Left lobe of liver (tissue), 2 donors: ENCODE results near the gene CHRNE. TPM values are rescaled to one million over a fixed set of nuclear protein-coding genes. Genes with fewer than 3 reads are reported as not detected.
"Not testable (repeated sequence)": the region's sequence is repeated elsewhere in the genome, so short reads cannot be mapped to it uniquely, and the experiment has no call there.

Experiments used
- ATAC-seq: fragments of 200-7000 bp; cut with Tn5 transposase; one replicate; pipeline ENCODE4 v1.9.1; 2020; ENCODE audit warnings: mild to moderate bottlenecking, moderate library complexity
- DNase-seq: peaks from one replicate; pipeline ENCODE4 v3.0.0-alpha.2; 2020; ENCODE audit warnings: low spot score
- total RNA-seq: library from RNA; stranded (reverse); gene quantifications from one replicate; pipeline ENCODE4 v1.2.1, GENCODE V29; 2021
- donor health status: DM: no; HTN: no; CAD: no; lungs with moderate emphysema.
- donor health status: DM: no; HTN: yes; CAD: no.

CHRNE gene
- total RNA-seq, 1 donor from 2014 or later: 3.1 TPM

DNA sequence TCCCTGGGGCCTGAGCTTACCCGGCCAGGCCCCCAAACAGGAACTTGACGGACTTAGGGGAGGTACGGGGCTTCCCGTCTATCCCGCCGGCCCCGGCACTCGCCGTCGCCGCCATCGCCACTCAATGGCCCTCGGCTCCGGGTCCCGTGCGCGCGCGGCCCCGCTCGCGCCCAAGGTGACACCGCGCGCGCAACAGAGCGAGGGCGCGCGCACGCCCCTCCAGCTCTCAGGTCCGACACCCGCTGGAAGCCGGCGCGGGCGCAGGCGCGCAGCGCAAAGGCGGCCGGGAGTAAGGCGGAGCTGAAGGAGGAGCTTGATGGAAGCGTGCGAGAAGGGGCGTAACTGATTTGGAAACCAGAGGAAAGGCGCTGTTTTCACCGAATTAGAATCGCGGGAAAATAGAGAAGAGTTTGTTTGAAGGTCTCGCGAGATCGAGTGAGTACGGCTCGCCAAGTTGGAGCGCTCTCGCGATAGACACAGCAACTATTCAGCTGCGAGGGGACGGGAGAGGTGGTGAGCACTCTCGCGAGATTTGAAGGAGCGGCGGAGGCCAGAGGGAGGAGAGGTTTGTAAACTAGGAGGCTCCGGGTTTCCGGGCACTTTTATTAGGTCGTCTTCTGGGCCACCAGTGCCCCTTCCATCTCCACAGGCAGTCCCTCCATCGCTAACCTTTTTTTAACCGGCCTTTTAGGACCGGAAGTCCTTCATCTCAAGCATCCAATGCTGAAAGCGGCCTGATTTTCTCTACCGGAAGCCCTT is 37.1 kb upstream of the CHRNE start, which contains the start of the genes RNF167 and SLC25A11:
Gene RNF167, plus strand, starts transcription at position 473 of the 759 bp plus-strand sequence. CDS start 642 bp downstream, outside the sequence.
Gene SLC25A11, minus strand, starts transcription at position 251 of the 759 bp plus-strand sequence. Its CDS starts 136 bp downstream, at position 115.
- ATAC-seq (peak; percentile 91), DNase-seq (peak; percentile 97)

DNA sequence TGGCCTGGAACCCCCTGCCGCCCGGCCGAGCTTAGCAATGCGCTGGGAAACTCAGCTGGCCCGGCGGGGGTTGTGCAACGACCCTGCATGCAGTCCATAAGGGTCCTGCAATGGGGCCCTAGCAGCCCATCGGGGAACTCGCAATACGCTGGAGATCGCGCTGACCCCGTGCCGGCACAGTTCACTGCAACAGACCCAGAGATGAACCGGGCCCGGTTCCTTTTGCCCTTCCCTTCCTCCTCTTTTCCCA is 36.6 kb upstream of the CHRNE start:
- no peak for ATAC-seq

DNA sequence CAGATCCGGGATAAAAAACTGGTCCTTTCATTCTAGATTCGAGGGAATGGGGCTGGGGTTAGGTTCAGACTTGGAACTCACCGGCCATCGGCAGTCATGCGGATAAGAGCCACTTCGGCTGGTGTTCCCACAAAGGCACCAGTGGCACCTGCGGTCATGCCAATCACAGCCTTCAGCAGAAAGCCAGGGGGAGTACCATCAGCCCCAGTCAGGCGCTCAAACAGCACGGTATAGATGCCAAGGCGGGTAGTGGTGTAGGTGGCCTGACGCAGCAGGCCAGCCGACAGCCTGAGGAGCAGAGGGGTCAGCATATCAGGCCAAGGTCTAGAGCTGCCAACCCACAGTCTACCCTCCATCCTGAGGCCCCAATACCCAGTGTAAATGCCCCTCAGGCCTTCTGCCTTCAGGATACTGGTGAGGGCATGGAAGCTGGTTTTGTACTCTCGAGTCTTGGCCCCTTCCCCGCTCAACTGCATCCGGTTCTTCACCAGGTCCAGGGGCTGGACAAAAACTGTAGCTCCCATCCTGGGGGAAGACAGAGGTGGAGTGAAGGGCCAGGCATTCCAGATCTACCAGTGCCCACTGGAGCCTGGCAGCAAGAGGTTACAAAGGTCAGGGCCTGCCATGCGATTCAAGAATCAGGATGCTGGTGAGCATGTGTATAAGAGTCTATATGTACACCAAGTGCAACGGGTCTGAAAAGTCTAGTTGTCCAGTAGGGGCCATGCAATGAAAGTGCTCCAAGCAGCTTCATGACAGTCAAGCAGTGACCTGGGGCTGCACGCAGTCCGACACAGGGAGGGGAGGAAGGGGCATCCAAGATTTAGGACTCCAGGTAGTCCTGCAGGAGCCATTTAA is 36.0 kb upstream of the CHRNE start:
- DNase-seq: no peak
- no peak for ATAC-seq

More for the DNA sequence above, 36.6 kb upstream of the CHRNE start:
- DNase-seq: no peak

DNA sequence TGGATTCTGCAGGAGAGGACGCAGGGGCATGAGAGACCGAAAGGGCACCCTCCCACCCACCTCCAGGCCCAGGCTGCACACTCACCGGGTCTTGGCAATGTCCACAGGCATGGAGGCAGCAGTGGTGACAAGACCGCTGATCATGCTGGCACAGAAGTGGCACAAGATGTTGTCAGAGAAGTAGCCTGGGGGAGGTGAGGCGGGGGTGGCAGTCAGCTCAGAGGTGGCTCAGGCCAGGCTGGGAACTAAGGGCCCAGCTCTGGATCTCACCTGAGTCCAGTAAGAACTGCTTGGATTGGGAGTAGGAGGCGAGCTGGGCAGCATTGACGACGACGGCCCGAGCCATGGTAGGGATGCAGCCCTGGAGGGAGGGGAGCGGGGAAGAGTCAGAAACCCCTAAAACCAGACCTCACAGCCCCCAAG is 35.2 kb upstream of the CHRNE start:
- no peak for DNase-seq
- no peak for ATAC-seq

DNA sequence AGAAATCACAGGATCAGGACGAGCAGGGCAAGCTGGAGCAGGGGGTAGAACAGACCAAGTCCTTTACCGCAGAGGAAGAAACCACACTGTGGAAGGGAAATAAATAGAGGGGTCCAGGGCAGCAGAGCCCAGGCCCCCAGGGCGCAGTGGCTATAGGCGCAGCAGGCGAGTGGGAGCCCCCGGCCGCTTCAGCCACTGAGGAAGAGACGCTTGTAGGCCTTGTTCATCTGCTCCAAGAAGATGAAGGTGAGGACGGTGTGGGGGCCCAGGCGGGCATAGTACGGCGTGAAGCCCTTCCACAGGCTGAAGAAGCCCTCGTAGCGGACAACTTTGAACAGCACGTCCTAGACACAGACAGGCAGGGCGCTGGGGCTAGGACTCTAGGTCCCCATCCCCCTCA is 34.7 kb upstream of the CHRNE start:
- ATAC-seq (no peak), DNase-seq (no peak)

DNA sequence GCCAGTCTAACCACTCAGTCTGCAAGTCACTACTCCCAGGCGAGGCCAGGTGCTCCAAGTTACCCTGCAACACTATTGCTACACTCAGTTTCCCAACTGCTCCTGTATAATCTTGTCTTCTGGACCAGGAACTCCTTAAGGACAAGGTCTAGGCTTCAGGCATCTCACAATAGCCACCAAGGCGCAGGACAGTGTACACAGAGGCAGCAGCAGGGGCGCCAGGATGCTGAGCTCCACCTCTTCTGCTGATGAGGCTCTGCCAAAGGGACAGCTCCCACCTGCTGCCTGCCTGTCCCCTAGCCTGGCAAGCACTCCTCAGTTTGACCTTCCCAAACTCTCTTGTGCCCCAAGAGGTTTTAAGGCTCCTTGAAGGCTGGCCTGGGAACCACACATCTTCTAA is 33.5 kb upstream of the CHRNE start:
- DNase-seq (no peak), ATAC-seq (no peak)

DNA sequence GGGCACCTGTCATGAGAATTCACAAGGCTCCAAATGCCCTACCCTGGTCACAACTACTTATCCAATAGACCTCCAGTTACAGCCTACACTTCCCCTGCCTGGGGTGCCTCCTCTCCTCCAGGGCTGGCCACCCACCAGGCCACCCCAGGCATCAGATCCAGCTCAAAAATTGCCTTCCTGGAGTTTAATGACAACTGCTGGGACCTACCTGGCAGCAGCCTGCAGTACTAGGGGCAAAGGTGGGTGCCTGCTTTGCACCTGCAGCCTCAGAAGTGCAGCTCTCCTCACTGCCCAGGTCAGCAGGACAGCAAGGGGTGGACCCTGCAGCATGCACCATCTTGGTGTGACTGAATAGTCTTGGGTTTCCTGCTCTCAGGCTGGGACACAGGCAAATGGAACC is 32.8 kb upstream of the CHRNE start:
- DNase-seq: no peak

DNA sequence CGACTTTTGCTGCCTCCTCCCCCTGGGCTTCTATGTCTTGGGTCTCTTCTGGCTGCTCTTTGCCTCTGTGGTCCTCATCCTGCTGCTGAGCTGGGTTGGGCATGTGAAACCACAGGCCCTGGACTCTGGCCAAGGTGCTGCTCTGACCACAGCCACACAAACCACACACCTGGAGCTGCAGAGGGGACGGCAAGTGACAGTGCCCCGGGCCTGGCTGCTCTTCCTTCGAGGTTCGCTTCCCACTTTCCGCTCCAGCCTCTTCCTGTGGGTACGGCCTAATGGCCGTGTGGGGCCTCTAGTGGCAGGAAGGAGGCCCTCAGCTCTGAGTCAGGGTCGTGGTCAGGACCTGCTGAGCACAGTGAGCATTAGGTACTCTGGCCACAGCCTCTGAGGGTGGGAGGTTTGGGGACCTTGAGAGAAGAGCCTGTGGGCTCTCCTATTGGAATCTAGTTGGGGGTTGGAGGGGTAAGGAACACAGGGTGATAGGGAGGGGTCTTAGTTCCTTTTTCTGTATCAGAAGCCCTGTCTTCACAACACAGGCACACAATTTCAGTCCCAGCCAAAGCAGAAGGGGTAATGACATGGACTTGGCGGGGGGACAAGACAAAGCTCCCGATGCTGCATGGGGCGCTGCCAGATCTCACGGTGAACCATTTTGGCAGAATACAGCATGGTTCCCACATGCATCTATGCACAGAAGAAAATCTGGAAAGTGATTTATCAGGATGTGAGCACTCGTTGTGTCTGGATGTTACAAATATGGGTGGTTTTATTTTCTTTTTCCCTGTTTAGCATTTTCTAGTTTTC is 31.5 kb upstream of the CHRNE start:
- no peak for DNase-seq

More for the DNA sequence above, 32.8 kb upstream of the CHRNE start:
- no peak for ATAC-seq

DNA sequence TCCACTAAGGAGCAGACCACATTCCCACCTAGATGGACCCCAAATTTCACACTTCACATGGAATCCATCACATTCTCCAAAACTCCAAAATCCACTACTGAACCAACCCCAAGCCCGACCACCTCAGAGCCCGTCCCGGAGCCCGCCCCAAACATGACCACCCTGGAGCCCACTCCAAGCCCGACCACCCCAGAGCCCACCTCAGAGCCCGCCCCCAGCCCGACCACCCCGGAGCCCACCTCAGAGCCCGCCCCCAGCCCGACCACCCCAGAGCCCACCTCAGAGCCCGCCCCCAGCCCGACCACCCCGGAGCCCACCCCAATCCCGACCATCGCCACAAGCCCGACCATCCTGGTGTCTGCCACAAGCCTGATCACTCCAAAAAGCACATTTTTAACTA is 30.7 kb upstream of the CHRNE start:
- no peak for ATAC-seq

More for the DNA sequence above, 31.5 kb upstream of the CHRNE start:
- peak; percentile 67 for ATAC-seq

DNA sequence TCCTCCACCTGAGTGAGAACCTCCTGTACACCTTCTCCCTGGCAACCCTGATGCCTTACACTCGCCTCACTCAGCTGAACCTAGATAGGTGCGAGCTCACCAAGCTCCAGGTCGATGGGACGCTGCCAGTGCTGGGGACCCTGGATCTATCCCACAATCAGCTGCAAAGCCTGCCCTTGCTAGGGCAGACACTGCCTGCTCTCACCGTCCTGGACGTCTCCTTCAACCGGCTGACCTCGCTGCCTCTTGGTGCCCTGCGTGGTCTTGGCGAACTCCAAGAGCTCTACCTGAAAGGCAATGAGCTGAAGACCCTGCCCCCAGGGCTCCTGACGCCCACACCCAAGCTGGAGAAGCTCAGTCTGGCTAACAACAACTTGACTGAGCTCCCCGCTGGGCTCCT is 29.9 kb upstream of the CHRNE start:
- ATAC-seq (no peak), DNase-seq (no peak)

More for the DNA sequence above, 30.7 kb upstream of the CHRNE start:
- no peak for DNase-seq

DNA sequence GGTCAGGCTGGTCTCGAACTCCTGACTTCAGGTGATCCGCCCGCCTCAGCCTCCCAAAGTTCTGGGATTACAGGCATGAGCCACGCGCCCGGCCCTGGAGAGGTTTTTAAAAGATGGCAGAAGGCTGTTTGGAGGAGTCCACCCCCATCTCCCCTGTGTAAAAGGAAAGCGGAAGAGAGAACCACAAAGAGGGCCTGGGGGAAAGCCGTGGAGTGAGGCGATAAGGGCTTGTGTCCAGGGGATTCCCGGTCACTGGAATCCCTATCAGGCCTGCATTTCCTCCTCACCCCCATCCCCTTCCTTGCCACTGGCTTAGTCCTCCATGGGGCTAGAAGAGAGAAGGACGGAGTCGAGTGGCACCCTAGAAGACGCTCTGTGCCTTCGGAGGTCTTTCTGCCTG is 29.1 kb upstream of the CHRNE start, which contains the start of gene GP1BA:
Gene GP1BA, plus strand, starts transcription at position 315 of the 400 bp plus-strand sequence. CDS start 328 bp downstream, outside the sequence.
- no peak for ATAC-seq
- no peak for DNase-seq

DNA sequence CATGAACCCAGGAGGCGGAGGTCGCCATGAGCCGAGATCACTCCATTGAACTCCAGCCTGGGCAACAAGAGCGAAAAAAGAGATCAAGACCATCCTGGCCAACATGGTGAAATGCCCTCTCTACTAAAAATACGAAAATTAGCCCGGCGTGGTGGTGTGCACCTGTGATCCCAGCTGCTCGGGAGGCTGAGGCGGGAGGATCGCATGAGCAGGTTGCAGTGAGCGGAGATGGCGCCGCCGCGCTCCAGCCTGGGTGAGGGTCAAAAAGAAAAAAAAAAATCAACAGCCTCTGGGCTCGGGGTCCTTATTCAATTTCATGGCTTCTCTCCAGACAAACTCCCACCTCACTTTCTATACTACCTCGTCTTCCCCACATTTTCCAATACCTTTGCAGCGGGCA is 26.0 kb upstream of the CHRNE start:
- ATAC-seq: no peak
- no peak for DNase-seq

DNA sequence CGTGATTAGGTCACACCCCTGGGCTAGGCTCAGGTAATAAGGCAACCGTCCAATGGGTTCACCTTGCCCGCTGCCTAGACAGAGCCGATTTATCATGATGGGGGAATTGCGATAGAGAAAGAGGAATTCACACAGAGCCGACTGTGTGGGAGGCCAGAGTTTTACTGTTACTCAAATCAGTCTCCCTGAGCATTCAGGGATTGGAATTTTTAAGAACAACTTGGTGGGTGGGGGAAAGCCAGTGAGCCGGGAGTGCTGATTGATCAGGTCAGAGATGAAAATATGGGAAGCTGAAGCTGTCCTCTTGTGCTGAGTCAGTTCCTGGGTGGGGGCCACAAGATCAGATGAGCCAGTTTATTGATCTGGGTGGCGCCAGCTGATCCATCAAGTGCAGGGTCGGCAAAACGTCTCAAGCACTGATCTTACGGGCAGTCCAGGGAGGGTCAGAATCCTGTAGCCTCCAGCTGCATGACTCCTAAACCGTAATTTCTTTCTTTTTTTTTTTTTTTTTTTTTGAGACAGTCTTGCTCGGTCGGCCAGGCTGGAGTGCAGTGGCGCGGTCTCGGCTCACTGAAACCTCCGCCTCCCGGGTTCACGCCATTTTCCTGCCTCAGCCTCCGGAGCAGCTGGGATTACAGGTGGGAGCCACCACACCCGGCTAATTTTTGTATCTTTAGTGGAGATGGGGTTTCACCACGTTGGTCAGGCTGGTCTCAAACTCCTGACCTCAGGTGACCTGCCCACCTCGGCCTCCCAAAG is 23.9 kb upstream of the CHRNE start:
- ATAC-seq: not testable (repeated sequence)

DNA sequence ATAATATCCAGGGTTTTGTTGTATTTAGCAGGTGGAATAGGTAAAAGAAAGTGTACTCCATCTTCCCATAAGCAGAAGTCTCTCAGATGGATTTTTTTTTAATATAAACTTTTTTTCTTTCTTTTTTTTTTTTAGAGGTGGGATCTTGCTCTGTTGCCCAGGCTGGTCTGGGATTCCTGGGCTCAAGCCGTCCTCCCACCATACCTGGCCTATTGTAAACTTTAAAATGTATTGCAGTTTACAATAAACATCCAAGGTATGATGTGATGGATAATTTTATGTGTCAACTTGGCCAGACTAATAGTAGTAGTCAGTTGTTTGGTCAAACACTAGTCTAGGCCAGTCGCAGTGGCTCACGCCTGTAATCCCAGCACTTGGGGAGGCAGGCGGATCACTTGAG is 18.4 kb upstream of the CHRNE start:
- no peak for DNase-seq
- no peak for ATAC-seq

More for the DNA sequence above, 23.9 kb upstream of the CHRNE start:
- not testable (repeated sequence) for DNase-seq

DNA sequence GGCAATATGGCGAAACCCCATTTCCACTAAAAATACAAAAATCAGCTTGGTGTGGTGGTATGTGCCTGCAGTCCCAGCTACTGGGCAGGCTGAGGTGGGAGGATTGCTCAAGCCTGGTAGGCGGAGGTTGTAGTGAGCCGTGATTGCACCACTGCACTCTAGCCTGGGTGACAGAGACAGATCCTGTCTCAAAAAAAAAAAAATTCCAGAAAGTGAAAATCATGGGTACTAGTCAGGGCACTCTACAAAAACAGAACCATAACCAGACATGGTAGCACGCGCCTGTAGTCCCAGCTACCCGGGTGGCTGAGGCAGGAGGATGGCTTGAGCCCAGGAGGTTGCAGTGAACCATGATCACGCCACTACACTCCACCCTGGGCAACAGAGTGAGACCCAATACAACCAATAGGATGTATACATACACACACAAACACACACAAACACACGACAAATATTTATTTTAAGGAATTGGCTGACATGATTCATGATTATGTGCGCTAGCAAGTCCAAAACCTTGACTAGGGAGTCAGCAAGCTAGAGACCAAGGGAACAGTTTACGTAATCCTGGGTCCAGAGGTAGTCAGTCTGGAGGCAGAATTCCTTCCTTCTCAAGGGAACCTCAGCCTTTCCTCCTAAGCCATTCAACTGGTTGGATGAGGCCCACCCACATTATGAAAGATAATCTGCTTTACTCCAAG is 17.6 kb upstream of the CHRNE start:
- ATAC-seq: peak; percentile 89

DNA sequence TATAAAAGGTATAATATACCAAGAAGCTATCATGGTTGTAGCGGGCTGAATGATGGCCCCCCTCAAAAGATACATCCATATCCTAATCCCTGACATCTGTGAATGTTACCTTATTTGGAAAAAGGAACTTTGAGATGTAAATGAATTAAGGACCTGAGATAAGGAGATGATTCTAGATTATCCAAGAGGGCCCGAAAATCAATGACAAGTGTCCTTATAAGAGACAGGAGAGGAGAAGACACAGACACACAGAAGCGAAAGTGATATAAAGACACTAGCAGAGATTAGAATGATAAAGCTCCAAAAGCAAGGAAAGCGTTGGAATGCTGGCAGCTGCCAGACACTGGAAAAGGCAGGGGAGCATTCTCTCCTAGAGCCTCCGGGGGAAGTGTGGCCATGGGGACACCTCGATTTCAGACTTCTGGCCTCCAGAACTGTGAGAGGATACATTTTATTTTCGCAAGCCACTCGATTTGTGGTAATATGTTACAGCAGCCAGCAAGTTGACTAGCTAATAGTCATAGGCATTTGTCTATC is 16.7 kb upstream of the CHRNE start:
- peak; percentile 35 for ATAC-seq

More for the DNA sequence above, 17.6 kb upstream of the CHRNE start:
- DNase-seq: peak; percentile 85

DNA sequence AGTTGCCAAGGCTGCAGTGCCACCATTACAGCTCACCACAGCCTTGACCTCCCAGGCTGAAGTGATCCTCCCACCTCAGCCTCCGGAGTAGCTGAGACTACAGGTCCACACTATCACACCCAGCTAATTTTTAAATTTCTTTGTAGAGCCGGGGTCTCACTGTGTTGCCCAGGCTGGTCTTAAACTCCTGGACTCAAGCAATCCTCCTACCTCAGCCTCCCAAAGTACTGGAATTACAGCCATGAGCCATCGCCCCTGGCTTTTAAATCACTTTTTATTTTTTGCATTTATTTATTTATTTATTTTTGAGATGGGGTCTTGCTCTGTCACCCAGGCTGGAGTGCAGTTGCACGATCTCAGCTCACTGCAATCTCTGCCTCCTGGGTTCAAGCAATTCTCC is 11.7 kb upstream of the CHRNE start:
- not testable (repeated sequence) for DNase-seq, ATAC-seq

More for the DNA sequence above, 16.7 kb upstream of the CHRNE start:
- DNase-seq: no peak

DNA sequence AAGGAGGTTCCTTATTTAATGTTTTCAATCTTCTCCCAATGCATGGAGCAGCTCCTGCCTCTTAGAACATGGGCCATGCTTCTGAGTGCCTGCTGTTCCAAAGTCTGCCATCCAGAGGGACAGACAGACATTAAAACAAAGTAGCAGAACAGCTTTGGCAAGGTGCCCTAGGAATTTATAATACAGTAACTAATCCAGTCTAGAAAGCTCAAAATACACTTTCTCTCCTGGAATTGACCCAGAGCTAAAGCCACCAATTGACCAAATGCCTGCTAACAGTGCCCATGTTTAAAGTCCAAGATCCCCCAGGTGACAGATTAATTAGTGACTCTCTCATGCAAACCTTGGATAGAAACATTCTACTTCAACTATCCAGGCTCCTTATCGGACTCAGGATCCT is 11.1 kb upstream of the CHRNE start:
- peak; percentile 58 for ATAC-seq

More for the DNA sequence above, 11.1 kb upstream of the CHRNE start:
- no peak for DNase-seq
